ENCODE measurements around the gene BTN3A1.
"Not testable (repeated sequence)": the region's sequence is repeated elsewhere in the genome, so short reads cannot be mapped to it uniquely, and the experiment has no call there.

BTN3A1 gene

GRCh38 chr6:26401987-26402658 lies at the start of gene BTN3A1:
TSS of gene BTN3A1 (plus strand) at chr6:26402275. CDS start at chr6:26405564, 3,289 bp downstream.
- DNase-seq (ENCODE audit: low spot score), result peak; percentile 69

- DNase-seq (ENCODE audit: low spot score), result no peak
These were observed 49.8 kb upstream of the BTN3A1 start for GRCh38 chr6:26352315-26352714.

- no peak for DNase-seq (ENCODE audit: low spot score)
These were observed 47.9 kb upstream of the BTN3A1 start for GRCh38 chr6:26354162-26354561.

GRCh38 chr6:26355366-26355765 lies 46.7 kb upstream of the BTN3A1 start:
- no peak for DNase-seq (ENCODE audit: low spot score)

- not testable (repeated sequence) for DNase-seq (ENCODE audit: low spot score)
These were observed 44.5 kb upstream of the BTN3A1 start for GRCh38 chr6:26357543-26357942.

- no peak for DNase-seq (ENCODE audit: low spot score)
These were observed 43.5 kb upstream of the BTN3A1 start for GRCh38 chr6:26358511-26358981.

GRCh38 chr6:26359765-26360164 lies 42.3 kb upstream of the BTN3A1 start:
- no peak for DNase-seq (ENCODE audit: low spot score)

GRCh38 chr6:26360451-26361416 lies 41.3 kb upstream of the BTN3A1 start:
- peak; percentile 17 for DNase-seq (ENCODE audit: low spot score)

GRCh38 chr6:26361544-26361943 lies 40.5 kb upstream of the BTN3A1 start:
- no peak for DNase-seq (ENCODE audit: low spot score)

GRCh38 chr6:26362093-26362835 lies 39.8 kb upstream of the BTN3A1 start:
- DNase-seq (ENCODE audit: low spot score), result no peak

GRCh38 chr6:26362836-26363220 lies 39.2 kb upstream of the BTN3A1 start:
- no peak for DNase-seq (ENCODE audit: low spot score)

- DNase-seq (ENCODE audit: low spot score), result peak; percentile 19
These were observed 38.0 kb upstream of the BTN3A1 start for GRCh38 chr6:26363882-26364701.

GRCh38 chr6:26365633-26365995 lies 36.5 kb upstream of the BTN3A1 start:
- DNase-seq (ENCODE audit: low spot score), result no peak

- no peak for DNase-seq (ENCODE audit: low spot score)
These were observed 35.6 kb upstream of the BTN3A1 start for GRCh38 chr6:26366504-26366903.

- DNase-seq (ENCODE audit: low spot score), result no peak
These were observed 35.0 kb upstream of the BTN3A1 start for GRCh38 chr6:26367114-26367513.

- not testable (repeated sequence) for DNase-seq (ENCODE audit: low spot score)
These were observed 30.3 kb upstream of the BTN3A1 start for GRCh38 chr6:26371813-26372212.

GRCh38 chr6:26372308-26373144 lies 29.5 kb upstream of the BTN3A1 start:
- no peak for DNase-seq (ENCODE audit: low spot score)

- no peak for DNase-seq (ENCODE audit: low spot score)
These were observed 26.8 kb upstream of the BTN3A1 start for GRCh38 chr6:26375270-26375669.

- DNase-seq (ENCODE audit: low spot score), result no peak
These were observed 24.4 kb upstream of the BTN3A1 start for GRCh38 chr6:26377719-26378118.

GRCh38 chr6:26378143-26378542 lies 23.9 kb upstream of the BTN3A1 start:
- not testable (repeated sequence) for DNase-seq (ENCODE audit: low spot score)

- no peak for DNase-seq (ENCODE audit: low spot score)
These were observed 22.8 kb upstream of the BTN3A1 start for GRCh38 chr6:26379292-26379691.
